HEK293T (cell line): ENCODE results near the gene F13B.
"Not testable (repeated sequence)": the region's sequence is repeated elsewhere in the genome, so short reads cannot be mapped to it uniquely, and the experiment has no call there.

Experiments used
- ARNT ChIP-seq: fragments of 450-650 bp; IDR thresholded peaks from 2 replicates; pipeline ENCODE4 v1.6.1; 2017; ENCODE audit warnings: mild to moderate bottlenecking
- BHLHE40 ChIP-seq: fragments of 450-650 bp; IDR thresholded peaks from 2 replicates; pipeline ENCODE4 v1.6.1; 2016; ENCODE audit warnings: mild to moderate bottlenecking, moderate library complexity, borderline replicate concordance
- ELF4 ChIP-seq: fragments of 450-650 bp; IDR thresholded peaks from 2 replicates; pipeline ENCODE4 v1.6.1; 2017; ENCODE audit warnings: antibody characterized with exemption
- FOXK2 ChIP-seq: fragments of 450-650 bp; IDR thresholded peaks from 2 replicates; pipeline ENCODE4 v1.6.1; 2016; ENCODE audit warnings: mild to moderate bottlenecking
- FOXM1 ChIP-seq: fragments of 450-650 bp; IDR thresholded peaks from 2 replicates; pipeline ENCODE4 v1.6.1; 2017; ENCODE audit warnings: mild to moderate bottlenecking, borderline replicate concordance
- SP1 ChIP-seq: fragments of 450-650 bp; IDR thresholded peaks from 2 replicates; pipeline ENCODE4 v1.6.1; 2017
- TARDBP ChIP-seq: fragments of 450-650 bp; IDR thresholded peaks from 2 replicates; pipeline ENCODE4 v1.6.1; 2016

DNA sequence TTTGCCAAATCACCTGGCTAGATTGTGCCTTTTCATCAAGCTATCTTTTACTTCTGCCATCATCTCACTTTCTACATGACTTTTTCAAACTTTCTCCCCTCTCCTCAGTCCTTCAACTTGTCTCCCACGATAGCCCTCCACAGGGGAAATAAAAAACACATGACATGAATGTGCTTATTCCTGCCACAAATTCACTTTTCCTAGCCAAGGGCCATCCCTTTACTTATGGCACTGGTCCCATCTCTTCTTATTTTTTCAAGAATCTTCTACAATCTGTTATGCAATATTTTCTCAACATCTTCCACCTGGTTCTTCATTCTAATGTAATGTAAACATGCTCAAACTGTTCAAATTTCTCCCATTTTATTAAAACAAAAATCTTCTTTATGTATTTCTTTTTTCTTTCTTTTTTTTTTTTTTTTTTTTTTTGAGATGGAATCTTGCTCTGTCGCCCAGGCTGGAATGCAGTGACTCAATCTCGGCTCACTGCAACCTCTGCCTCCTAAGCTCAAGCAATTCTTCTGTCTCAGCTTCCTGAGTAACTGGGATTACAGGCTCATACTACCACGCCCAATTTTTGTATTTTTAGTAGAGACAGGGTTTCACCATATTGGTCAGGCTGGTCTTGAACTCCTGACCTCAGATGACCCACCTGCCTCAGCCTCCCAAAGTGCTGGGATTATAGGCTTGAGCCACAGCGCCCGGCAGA lies 32.3 kb downstream of the F13B start:
- not testable (repeated sequence) for TF ChIP-seq BHLHE40, ELF4, FOXK2, FOXM1, TARDBP, ARNT, SP1
